HepG2 (cell line): ENCODE results near the gene CNNM3. TPM values are rescaled to one million over a fixed set of nuclear protein-coding genes. Genes with fewer than 3 reads are reported as not detected.
A peak's percentile ranks its signal among the peaks of the same experiment; 100 is the strongest.

Experiments used
- HNRNPH1 ChIP-seq: fragments of 200-400 bp; formaldehyde crosslinking; optimal IDR thresholded peaks from 2 replicates; pipeline ENCODE3; 2017; ENCODE audit warnings: mild to moderate bottlenecking, low read depth, low read length
- NR2C2 ChIP-seq: sonication (generic); formaldehyde crosslinking; IDR thresholded peaks from 2 replicates; pipeline ENCODE4 v1.4.0; 2020; ENCODE audit warnings: missing genetic modification reagents, mild to moderate bottlenecking, moderate library complexity, borderline replicate concordance
- POGZ ChIP-seq: sonication (generic); formaldehyde crosslinking; IDR thresholded peaks from 2 replicates; pipeline ENCODE4 v1.4.0; 2020; ENCODE audit warnings: mild to moderate bottlenecking, missing genetic modification reagents
- PREB ChIP-seq: sonication (generic); formaldehyde crosslinking; IDR thresholded peaks from 2 replicates; pipeline ENCODE4 v1.4.0; 2020; ENCODE audit warnings: missing genetic modification reagents
- RAD21 ChIP-seq: fragments of 450-650 bp; formaldehyde crosslinking; IDR thresholded peaks from 2 replicates; pipeline ENCODE4 v1.5.0; 2020; ENCODE audit warnings: mild to moderate bottlenecking
- RARA ChIP-seq: IDR thresholded peaks from 2 replicates; pipeline ENCODE4 v1.6.1; 2016; ENCODE audit warnings: missing genetic modification reagents, missing compliant biosample characterization
- TGIF2 ChIP-seq: IDR thresholded peaks from 2 replicates; pipeline ENCODE4 v1.6.1; 2016; ENCODE audit warnings: control low read depth, missing compliant biosample characterization
- TSC22D2 ChIP-seq: sonication (generic); formaldehyde crosslinking; IDR thresholded peaks from 2 replicates; pipeline ENCODE4 v1.5.1; 2020; ENCODE audit warnings: missing genetic modification reagents, mild to moderate bottlenecking, borderline replicate concordance
- ZKSCAN8 ChIP-seq: IDR thresholded peaks from 2 replicates; pipeline ENCODE4 v1.6.1; 2016; ENCODE audit warnings: borderline replicate concordance, missing genetic modification reagents, missing compliant biosample characterization
- ZNF235 ChIP-seq: sonication (generic); formaldehyde crosslinking; IDR thresholded peaks from 2 replicates; pipeline ENCODE4 v1.8.1; 2023; ENCODE audit warnings: mild to moderate bottlenecking, missing genetic modification reagents, borderline replicate concordance
- ZNF253 ChIP-seq: sonication (generic); formaldehyde crosslinking; IDR thresholded peaks from 2 replicates; pipeline ENCODE4 v1.8.0; 2022; ENCODE audit warnings: mild to moderate bottlenecking, missing genetic modification reagents, borderline replicate concordance
- ZNF343 ChIP-seq: sonication (generic); formaldehyde crosslinking; IDR thresholded peaks from 2 replicates; pipeline ENCODE4 v1.4.0; 2020; ENCODE audit warnings: mild to moderate bottlenecking, missing genetic modification reagents
- ZNF460 ChIP-seq: sonication (generic); formaldehyde crosslinking; IDR thresholded peaks from 2 replicates; pipeline ENCODE4 v1.5.1; 2020; ENCODE audit warnings: missing genetic modification reagents, mild to moderate bottlenecking, borderline replicate concordance
- ZNF513 ChIP-seq: sonication (generic); formaldehyde crosslinking; conservative IDR thresholded peaks from 2 replicates; pipeline ENCODE4 v1.5.0; 2020; ENCODE audit warnings: missing genetic modification reagents
- ZNF570 ChIP-seq: sonication (generic); formaldehyde crosslinking; IDR thresholded peaks from 2 replicates; pipeline ENCODE4 v1.4.0; 2020; ENCODE audit warnings: mild to moderate bottlenecking, missing genetic modification reagents, borderline replicate concordance
- ZNF615 ChIP-seq: sonication (generic); formaldehyde crosslinking; IDR thresholded peaks from 2 replicates; pipeline ENCODE4 v1.5.0; 2020; ENCODE audit warnings: mild to moderate bottlenecking, missing genetic modification reagents, borderline replicate concordance
- ZNF766 ChIP-seq: sonication (generic); formaldehyde crosslinking; IDR thresholded peaks from 2 replicates; pipeline ENCODE4 v1.5.0; 2020; ENCODE audit warnings: missing genetic modification reagents, borderline replicate concordance
- ZNF781 ChIP-seq: sonication (generic); formaldehyde crosslinking; IDR thresholded peaks from 2 replicates; pipeline ENCODE4 v1.5.1; 2020; ENCODE audit warnings: borderline replicate concordance, mild to moderate bottlenecking, missing genetic modification reagents; ENCODE audit errors: not compliant biosample characterization
- ZXDC ChIP-seq: sonication (generic); formaldehyde crosslinking; IDR thresholded peaks from 2 replicates; pipeline ENCODE4 v1.5.0; 2020; ENCODE audit warnings: mild to moderate bottlenecking, missing genetic modification reagents
- polyA plus RNA-seq, 8 experiments: library from polyadenylated mRNA; depleted of rRNA in 3 of 8; stranded (reverse) in 7 of 8; unstranded in 1 of 8; fragments of >200 nt; fragmentation: Illumina TruSeq in 4 of 8; extraction: Trizol in 4 of 8; gene quantifications; 2 replicates each; pipeline versions ENCODE4 v1.2.1 to v1.2.3, GENCODE V29; 2011 to 2016; ENCODE audit warnings: low read depth in 4 of 8, missing spikeins in 1 of 8, mixed read lengths in 1 of 8; ENCODE audit not compliant: insufficient read depth in 1 of 8
- total RNA-seq, 5 experiments: library from RNA; depleted of rRNA; stranded (reverse); fragments of >200 nt; fragmentation: Illumina TruSeq; extraction: Trizol; gene quantifications; 2 replicates each; pipeline ENCODE4 v1.2.3, GENCODE V29; 2016; ENCODE audit warnings: low read depth in 1 of 5
- TF ChIP-seq, protein P1 (sequence below): sonication (generic); formaldehyde crosslinking; IDR thresholded peaks from 2 replicates; pipeline ENCODE4 v1.8.1; 2023; ENCODE audit warnings: missing genetic modification reagents, mild to moderate bottlenecking, borderline replicate concordance
- TF ChIP-seq, protein P2 (sequence below): sonication (generic); formaldehyde crosslinking; IDR thresholded peaks from 2 replicates; pipeline ENCODE4 v1.5.1; 2020; ENCODE audit warnings: missing genetic modification reagents, mild to moderate bottlenecking, borderline replicate concordance

CNNM3 gene
- total and polyA plus RNA-seq, 2 of the 13 experiments (the other 11 are each of a cell fraction or from before 2014, with no cell fraction given), result 21.2 to 27.9 TPM

DNA sequence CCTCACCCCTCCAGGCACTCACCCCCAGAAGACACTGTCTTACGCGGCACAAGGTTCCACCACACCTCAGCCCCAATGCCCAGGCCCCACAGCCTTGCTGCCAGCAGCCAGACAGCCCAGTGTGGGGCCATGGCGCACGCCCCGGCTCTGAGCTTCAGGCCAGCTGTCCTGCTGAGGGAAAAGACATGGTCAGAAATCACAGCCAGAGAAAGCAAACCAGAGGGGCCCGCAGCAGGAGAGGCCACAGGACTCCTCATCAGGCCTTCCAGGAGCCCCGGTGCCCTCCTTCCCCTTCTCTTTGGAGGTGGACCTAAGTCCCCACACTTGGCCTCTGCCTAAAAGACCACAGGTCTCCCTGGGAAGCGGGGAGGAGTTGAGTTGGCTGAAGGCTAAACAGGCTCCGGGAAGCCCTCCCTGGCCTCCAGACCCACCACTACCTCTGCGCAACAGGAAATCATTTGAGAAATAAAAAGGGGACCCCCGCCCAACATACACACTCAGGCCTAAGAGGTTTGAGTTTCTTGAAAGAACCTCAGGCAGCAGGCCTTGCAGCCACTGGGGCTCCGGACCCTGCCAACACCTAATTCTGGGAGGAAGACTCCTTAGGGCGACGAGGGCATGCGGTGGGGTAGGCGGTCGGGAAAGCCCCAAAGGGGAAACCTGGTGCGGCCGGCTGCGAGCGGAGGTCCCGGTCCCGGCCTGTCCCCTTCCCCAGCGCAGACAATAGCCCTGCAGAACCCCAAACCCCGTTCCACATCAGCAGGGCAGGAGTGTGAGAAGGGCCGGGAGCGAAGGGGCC, 51.9 kb downstream of the CNNM3 start (continued):
- no peak for TF ChIP-seq ZNF235 (CRISPR knock-in tag)
- no peak for TF ChIP-seq RAD21
- no peak for TF ChIP-seq RARA (CRISPR knock-in tag)
- no peak for TF ChIP-seq HNRNPH1
- no peak; the same call in 1 of the 2 replicates for TF ChIP-seq ZNF570 (CRISPR knock-in tag)
- TF ChIP-seq, protein P1, sequence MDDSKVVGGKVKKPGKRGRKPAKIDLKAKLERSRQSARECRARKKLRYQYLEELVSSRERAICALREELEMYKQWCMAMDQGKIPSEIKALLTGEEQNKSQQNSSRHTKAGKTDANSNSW, result peak; percentile 0; the same call in 1 of the 2 replicates
- TF ChIP-seq, protein P2, sequence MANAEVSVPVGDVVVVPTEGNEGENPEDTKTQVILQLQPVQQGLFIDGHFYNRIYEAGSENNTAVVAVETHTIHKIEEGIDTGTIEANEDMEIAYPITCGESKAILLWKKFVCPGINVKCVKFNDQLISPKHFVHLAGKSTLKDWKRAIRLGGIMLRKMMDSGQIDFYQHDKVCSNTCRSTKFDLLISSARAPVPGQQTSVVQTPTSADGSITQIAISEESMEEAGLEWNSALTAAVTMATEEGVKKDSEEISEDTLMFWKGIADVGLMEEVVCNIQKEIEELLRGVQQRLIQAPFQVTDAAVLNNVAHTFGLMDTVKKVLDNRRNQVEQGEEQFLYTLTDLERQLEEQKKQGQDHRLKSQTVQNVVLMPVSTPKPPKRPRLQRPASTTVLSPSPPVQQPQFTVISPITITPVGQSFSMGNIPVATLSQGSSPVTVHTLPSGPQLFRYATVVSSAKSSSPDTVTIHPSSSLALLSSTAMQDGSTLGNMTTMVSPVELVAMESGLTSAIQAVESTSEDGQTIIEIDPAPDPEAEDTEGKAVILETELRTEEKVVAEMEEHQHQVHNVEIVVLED, result 0 out of 2 replicates have a peak, but pooled peaks have one; percentile 11
- TF ChIP-seq ZNF615, result peak; percentile 81; the same call in 1 of the 2 replicates
- TF ChIP-seq NR2C2 (CRISPR knock-in tag), result 0 out of 2 replicates have a peak, but pooled peaks have one; percentile 25
- TF ChIP-seq ZNF513 (CRISPR knock-in tag), result no peak
- 0 out of 2 replicates have a peak, but pooled peaks have one; percentile 20 for TF ChIP-seq ZKSCAN8 (CRISPR knock-in tag)
- peak; percentile 51; the same call in 1 of the 2 replicates for TF ChIP-seq ZNF253 (CRISPR knock-in tag)
- 0 out of 2 replicates have a peak, but pooled peaks have one; percentile 40 for TF ChIP-seq ZNF343 (CRISPR knock-in tag)
- no peak for TF ChIP-seq ZNF766
- no peak for TF ChIP-seq POGZ
- peak; percentile 54 for TF ChIP-seq ZNF781 (CRISPR knock-in tag)
- peak; percentile 88 for TF ChIP-seq TGIF2 (CRISPR knock-in tag)
- TF ChIP-seq PREB (CRISPR knock-in tag), result no peak
- TF ChIP-seq ZNF460 (CRISPR knock-in tag), result 0 out of 2 replicates have a peak, but pooled peaks have one; percentile 11
- no peak for TF ChIP-seq TSC22D2 (CRISPR knock-in tag)
- peak; percentile 80; the same call in 1 of the 2 replicates for TF ChIP-seq ZXDC (CRISPR knock-in tag)
